GM12892 (cell line): ENCODE results near the gene DRC1.

ENCODE experiments used
- DNase-seq: peaks from one replicate; pipeline ENCODE4 v3.0.0; 2011; ENCODE audit not compliant: insufficient read length
- FAIRE-seq: peaks from 2 replicates; lab custom pipeline; 2011; peaks lifted over from hg19 to GRCh38; lab: Jason Lieb, UNC
- POLR2A ChIP-seq: IDR thresholded peaks from 2 replicates; pipeline ENCODE4 v1.6.1; 2011; ENCODE audit warnings: low read depth, low read length, control low read depth
- POLR2AphosphoS5 ChIP-seq: IDR thresholded peaks from 2 replicates; pipeline ENCODE4 v1.6.1; 2011; ENCODE audit warnings: low read depth, low read length, control low read depth
- TAF1 ChIP-seq: IDR thresholded peaks from 2 replicates; pipeline ENCODE4 v1.6.1; 2011; ENCODE audit warnings: low read depth, mild to moderate bottlenecking, control low read depth, low read length, borderline replicate concordance

The DRC1 gene

DNA sequence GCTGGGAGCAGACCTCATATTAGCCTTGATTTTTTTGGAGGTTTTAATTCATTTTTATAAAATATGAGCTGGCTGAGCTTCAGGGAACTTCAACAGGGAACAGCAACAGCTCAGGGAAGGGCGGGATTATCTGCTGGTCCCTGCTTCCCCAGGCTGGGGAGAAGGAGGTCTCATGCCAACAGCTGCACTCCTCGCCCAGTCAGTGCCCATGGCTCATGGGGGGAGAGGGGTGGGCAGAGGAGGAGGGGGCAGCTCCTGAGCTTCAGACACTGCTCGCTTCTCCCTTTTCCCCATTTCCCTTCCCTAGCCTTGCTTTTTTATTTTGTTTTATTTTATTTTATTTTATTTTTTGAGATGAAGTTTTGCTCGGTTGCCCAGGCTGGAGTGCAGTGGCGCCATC, 76.6 kb downstream of the DRC1 start:
- no peak for FAIRE-seq
- TF ChIP-seq POLR2AphosphoS5 = no peak
- TF ChIP-seq TAF1 = no peak
- no peak for TF ChIP-seq POLR2A
- no peak for DNase-seq

- TF ChIP-seq POLR2AphosphoS5 (no peak), POLR2A (no peak), TAF1 (no peak)
- DNase-seq (no peak), FAIRE-seq (no peak)
Measured at GRCh38 chr2:26479131-26479788, 77.5 kb downstream of the DRC1 start.

DNA sequence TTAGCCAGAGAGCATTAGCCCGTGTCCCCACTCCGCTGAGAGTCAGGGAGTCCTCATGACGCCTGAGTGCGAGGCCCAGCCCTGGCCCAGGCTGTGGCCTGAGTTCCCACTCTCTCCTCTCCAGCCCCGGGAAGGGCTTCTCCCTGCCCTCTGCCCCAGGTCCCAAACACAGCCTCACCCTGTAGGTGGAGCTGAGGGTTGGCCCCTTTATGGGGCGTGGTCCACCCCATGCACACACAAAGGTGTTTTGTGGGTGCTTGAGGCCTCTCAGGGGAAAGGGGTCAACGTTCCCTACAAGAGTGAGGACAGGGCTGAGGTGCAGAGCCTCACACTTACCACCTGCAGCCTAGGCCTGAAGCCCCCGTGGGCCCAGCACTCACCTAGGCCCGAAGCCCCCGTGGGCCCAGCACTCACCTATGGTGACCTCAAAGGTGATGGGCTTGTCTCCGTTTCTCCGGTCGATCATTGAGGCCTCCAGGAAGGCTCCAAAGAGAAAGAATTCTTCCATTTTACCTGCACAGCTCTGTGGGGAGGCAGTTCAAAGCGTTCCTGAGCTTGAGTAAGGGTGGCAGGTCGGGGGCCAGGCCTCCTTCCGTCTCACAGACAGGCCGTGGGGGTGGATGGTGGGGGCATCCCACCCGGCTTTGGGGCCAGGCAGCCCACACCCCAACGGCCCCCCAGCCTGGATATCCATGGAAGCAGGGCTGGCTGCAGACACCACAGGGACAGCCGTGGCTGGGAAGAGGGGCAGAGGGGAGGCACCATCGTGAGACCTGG, 78.3 kb downstream of the DRC1 start:
- DNase-seq = no peak
- TF ChIP-seq POLR2AphosphoS5 (no peak), POLR2A (no peak), TAF1 (no peak)

DNA sequence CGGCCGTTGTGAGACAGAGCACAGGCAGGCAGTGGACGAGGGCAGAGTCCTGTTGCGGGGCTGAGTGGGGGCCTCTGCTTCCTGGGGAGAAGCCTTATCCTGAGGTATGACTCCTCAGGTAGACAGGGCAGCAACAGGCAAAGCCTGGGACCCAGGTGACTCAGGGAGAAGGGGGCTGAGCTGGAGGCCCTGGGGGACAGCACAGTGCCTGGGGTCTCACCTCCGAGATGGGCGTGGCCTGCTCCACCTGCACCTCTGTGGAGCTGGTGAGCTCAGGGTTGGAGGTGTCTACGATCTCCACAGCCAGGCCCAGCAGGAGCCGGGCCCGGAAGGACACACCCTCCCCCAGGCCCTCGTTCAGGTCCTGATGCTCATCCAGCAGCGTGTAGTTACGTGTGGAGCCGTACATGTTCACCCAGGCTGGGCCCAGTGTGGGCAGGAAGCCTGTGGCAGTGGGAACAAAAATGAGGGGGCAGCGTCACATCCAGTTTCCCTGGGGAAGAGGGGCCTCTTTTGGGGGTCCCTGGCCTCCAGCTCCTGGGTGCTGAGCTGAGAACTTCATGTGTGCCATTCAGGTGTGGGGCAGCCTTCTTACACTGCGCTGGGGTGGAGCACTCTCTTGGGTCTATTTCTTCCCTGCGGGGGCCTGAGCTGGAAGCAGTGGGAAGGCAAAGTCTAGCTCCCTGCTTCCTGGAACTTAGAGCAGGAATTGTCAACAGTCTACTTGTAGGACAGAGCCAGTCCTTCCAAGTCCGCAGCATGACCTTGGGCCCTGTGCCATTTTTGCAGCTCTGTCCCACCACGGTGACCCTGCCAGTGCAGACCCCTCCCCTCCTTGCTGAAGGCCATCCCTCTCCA, 79.1 kb downstream of the DRC1 start:
- no peak for FAIRE-seq
- no peak for DNase-seq
- TF ChIP-seq TAF1 = no peak
- no peak for TF ChIP-seq POLR2A
- no peak for TF ChIP-seq POLR2AphosphoS5

More for the DNA sequence above, 78.3 kb downstream of the DRC1 start:
- FAIRE-seq = no peak

- TF ChIP-seq TAF1 (no peak), POLR2A (no peak), POLR2AphosphoS5 (no peak)
- no peak for FAIRE-seq
Measured at GRCh38 chr2:26481706-26482105, 80.0 kb downstream of the DRC1 start.

GRCh38 chr2:26482211-26483026, 80.7 kb downstream of the DRC1 start:
- TF ChIP-seq POLR2AphosphoS5 (no peak; the same call in 1 of the 2 replicates), POLR2A (no peak), TAF1 (no peak)
- no peak for FAIRE-seq

More at GRCh38 chr2:26481706-26482105, 80.0 kb downstream of the DRC1 start:
- no peak for DNase-seq

GRCh38 chr2:26483027-26483326, 81.3 kb downstream of the DRC1 start:
- FAIRE-seq (no peak), DNase-seq (no peak)
- no peak for TF ChIP-seq POLR2A
- no peak for TF ChIP-seq POLR2AphosphoS5
- TF ChIP-seq TAF1 = no peak

More at GRCh38 chr2:26482211-26483026, 80.7 kb downstream of the DRC1 start:
- DNase-seq = no peak

GRCh38 chr2:26483516-26483915, 81.8 kb downstream of the DRC1 start:
- no peak for TF ChIP-seq TAF1
- TF ChIP-seq POLR2AphosphoS5 = no peak
- TF ChIP-seq POLR2A = no peak
- FAIRE-seq = no peak

GRCh38 chr2:26483957-26484565, 82.3 kb downstream of the DRC1 start:
- no peak for DNase-seq
- no peak for FAIRE-seq
- TF ChIP-seq TAF1 (no peak), POLR2AphosphoS5 (no peak), POLR2A (no peak)

More at GRCh38 chr2:26483516-26483915, 81.8 kb downstream of the DRC1 start:
- no peak for DNase-seq

GRCh38 chr2:26484579-26484978, 82.9 kb downstream of the DRC1 start:
- DNase-seq = no peak
- no peak for FAIRE-seq
- TF ChIP-seq POLR2A (no peak), TAF1 (no peak), POLR2AphosphoS5 (no peak)
